ENCODE measurements around the gene WDR31.
A peak's percentile ranks its signal among the peaks of the same experiment; 100 is the strongest.

Gene WDR31

DNA sequence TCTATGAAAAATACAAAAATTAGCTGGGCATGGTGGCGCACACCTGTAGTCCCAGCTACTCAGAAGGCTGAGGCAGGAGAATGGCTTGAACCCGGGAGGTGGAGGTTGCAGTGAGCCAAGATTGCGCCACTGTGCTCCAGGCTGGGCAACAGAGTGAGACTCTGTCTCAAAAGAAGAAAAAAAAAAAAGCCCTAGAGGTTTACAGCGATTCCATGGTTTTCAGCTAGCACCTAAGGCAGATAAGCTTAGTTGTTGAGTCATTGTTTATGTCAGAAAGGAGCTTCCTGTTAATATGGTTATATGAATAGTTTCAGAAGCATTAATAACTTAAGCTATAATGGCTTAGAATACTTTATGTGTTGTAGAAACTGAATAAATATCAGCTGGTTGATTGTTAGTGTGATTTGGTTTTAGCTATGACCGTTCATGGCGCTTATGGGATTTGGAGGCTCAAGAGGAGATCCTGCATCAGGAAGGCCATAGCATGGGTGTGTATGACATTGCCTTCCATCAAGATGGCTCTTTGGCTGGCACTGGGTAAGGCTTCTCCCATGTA lies 49.9 kb downstream of the WDR31 start:
- DNase-seq: no peak

DNA sequence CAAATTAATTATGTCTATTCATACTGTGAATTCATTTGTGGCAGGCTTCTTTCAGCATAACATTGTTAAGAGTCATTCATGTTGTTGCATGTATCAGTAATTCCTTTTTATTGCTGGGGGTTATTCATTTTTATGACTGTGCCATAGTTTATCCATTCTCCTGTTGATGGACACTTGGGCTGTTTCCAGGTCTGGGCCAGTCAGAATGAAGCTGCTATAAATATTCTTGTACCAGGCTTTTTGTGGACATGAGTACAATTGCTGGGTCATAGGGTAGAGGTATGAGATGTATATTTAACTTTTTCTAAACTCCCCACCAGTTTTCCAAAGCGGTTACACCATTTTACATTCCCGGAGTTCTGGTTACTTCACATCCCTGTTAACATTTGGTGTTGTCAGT lies 51.0 kb downstream of the WDR31 start:
- DNase-seq: no peak

DNA sequence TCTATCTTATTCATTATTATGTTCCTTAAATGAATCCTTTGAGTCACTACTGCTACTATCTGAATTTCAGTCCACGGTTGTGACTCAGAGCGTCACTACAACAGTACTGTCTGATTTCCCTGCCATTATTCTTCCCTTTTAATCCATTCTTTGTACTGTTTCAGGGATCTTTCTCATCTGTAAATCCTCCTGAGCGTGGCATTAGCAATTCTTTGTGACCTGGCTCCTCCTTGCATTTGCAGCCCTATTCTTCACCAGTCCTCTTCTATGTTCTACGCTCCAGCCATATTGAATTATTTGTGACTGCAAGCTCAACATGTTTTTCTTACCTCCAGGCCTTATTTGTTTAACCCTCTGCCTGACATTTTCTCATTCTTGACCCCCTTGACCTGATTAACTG lies 58.7 kb downstream of the WDR31 start:
- no peak for DNase-seq

DNA sequence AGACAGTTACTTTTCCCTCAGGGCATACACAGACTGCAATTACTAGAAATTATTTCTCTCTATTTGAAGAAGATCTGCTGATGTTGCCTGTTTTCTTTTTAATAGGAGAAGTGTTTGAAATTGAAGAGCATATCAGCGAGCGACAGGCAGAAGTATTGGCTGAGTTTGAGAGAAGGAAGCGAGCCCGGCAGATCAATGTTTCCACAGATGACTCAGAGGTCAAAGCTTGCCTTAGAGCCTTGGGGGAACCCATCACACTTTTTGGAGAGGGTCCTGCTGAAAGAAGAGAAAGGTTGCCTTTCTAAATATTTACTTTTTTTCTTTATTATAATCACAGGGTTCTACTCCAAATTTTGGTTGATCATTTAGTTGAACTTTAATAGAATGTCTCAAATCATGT lies 61.2 kb downstream of the WDR31 start:
- no peak for DNase-seq

DNA sequence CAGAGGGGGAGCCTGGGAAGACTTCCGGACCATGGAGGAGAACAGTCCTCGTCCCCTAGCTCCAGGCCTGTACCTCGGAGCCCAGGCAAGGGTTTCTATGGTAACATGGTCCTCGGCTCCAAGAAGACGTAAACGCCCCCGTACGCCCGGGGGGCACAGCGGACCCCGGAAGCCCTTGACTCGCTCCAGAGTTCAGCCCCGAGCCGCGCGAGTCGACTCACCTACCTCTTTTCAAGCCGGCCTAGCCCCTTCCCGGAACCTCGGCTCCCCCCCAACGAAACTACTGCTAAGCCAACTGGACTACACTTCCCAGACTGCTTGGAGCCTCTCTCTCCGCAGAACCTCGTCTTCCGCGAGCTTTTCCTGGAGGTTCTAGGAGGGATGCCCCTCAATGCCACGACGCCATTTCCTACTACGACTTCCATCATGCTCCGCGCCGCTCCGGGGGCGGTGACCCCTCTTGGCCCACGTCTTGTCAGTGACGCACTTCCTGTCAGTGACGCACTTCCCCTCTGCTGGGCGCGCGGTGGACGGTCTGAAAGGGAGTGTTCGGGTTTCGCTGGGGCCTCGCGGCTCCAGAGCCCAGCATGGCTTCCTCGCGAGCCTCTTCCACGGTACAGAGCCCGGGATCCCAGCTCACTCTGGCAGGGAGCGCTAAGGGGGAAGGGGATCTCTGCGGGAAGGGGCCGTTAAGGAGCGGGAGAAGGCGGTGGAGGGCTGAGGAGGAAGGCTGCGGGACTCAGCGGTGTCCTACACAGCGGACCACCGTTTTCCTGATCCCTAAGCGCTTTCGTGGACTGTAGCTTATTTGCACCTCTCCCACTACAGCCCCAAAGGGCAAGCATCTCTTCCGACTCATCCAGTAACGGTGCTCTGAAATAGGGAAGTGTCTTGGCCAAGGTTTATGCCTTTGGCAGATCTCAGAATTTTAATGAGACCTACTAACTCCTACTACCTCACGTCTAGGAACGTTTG lies 64.6 kb downstream of the WDR31 start, which contains the start of the genes CDC26 and PRPF4:
Gene CDC26, minus strand, starts transcription at position 416 of the 975 bp plus-strand sequence. CDS start 3,065 bp downstream, outside the sequence.
Gene PRPF4, plus strand, starts transcription at position 502 of the 975 bp plus-strand sequence. Its CDS starts 86 bp downstream, at position 588.
- peak; percentile 94 for DNase-seq

DNA sequence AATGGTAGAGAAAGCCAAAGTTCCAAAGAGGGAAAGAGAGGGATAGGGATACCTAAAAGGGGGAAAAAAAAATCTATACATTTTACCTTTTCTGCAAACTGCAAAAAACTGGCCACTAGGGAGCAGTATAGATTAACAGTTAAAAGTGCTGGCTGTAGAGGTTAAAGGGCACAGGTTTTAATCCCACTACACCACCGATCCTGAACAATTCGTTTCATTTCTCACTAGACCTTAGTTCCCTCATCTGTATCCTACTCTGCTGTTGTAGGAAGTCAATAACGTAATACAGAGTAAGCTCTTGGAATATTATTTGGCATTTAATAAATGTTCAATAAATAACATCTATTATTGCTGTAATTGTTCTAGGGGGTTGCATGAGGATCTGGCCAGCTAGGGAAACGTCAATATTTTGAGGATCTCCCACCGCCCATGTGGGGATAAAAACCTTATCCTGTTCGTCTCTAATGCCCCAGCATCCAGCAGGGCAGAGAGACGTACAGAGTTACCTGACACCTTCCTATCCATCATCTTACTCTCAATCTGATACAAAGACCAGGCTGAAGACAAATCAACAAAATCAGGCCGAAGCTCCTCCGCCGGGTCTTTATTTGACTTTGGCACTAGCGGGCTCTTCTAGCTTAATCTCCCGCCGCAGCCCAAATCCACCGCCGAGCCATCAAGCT lies 65.5 kb downstream of the WDR31 start:
- peak; percentile 25 for DNase-seq

DNA sequence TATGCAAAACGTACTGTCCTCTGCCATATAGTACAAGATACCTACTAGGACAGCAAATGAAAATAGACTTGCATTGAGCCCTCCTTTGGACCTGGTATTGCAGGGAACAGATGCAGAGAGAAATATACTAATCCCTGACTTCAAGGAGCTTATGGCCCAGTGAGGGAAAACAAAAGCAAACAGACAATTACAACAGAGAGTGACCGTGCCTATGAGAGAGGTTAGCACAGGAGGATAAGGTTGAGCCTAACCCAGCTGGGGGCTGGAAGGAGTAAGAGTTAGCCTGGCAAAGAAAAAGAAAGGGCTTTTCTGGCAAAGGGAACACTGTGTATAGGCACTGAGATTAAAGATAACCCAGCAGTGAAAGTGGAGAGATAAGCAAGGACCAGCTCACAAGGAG lies 70.2 kb downstream of the WDR31 start:
- no peak for DNase-seq

DNA sequence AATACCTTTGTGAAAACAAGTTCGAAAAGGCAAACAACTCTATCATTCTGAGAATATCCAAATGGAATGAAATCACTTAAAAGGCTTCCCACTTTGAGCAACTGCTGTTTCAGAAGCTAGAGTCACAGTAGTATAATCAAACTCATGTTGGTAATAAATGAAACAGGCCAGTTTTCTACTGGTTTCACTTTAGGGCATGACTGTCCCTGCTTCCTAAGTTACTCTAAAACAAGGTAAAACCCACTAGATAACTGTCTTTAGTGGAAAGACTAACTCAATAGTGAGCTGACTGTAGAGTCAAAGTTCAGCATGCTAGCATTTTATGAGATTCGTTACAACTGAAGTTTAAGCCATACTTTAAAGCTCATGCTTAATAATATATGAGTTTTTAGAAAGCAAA lies 70.7 kb downstream of the WDR31 start:
- DNase-seq: no peak

DNA sequence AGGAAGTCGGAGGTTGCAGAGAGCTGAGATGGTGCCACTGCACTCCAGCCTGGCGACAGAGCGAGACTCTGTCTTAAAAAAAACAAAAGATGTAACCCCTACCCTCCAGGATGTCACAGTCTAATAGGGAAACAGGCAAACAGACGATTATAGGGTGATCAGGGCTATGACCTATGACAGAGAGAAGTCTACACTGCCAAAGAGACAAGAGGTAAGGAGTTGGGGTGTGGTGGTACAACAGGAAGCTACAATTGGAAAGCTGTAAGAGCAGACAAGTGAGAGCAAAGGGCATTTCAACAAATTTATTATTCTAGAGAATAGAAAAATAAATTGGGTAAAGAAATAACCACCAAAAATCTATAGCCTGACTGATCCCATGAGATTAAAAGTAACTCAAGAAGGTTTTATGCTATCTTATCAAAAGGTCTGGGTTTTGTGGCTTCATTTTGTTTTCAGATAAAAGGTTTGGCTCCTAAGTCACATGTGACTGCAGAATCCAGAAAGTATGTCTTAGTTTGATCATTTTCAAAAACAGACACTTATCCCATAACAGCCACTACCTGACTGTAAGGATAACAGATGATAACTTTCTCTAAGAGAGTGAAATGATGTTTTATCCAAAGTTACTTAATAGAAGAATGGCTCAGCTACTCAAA lies 72.0 kb downstream of the WDR31 start:
- no peak for DNase-seq

DNA sequence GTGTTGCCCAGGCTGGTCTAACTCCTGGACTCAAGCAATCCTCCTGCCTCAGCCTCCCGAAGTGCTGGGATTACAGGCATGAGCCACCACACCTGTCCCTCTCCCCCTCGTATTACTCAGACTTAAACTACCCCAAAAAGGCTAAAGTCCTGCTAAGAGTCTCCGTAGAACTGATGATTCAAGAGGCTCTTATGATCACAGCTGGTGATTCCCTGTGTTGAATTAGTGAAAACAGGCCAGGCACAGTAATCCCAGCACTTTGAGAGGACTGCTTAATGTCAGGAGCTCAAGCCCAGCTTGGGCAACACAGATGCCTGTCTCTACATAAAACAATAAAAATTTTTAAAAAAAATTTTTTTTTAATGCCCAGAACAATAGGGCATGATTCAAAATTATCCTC lies 73.9 kb downstream of the WDR31 start:
- DNase-seq: no peak
